Hepatocyte (in vitro differentiated cells): ENCODE data around the gene NYAP2. TPM values are rescaled to one million over a fixed set of nuclear protein-coding genes. Genes with fewer than 3 reads are reported as not detected.

Source experiments
- DNase-seq: peaks from one replicate; pipeline ENCODE4 v3.0.0-alpha.2; 2016; ENCODE audit warnings: low spot score
- H2AFZ ChIP-seq: fragments of 200-600 bp; sonication (generic); 2 replicates; pipeline ENCODE4 v1.6.0; 2016; ENCODE audit warnings: antibody characterized with exemption, mild to moderate bottlenecking
- H3K27ac ChIP-seq: fragments of 200-600 bp; sonication (generic); 2 replicates; pipeline ENCODE4 v1.5.1; 2016; ENCODE audit warnings: mild to moderate bottlenecking
- H3K27me3 ChIP-seq: fragments of 200-600 bp; sonication (generic); 2 replicates; pipeline ENCODE4 v1.6.1; 2016
- H3K36me3 ChIP-seq: fragments of 200-600 bp; sonication (generic); replicated peaks from 2 replicates; pipeline ENCODE4 v1.5.1; 2016; ENCODE audit warnings: low read depth; ENCODE audit not compliant: insufficient read depth
- H3K4me1 ChIP-seq: fragments of 200-600 bp; sonication (generic); 2 replicates; pipeline ENCODE4 v1.5.1; 2016; ENCODE audit warnings: mild to moderate bottlenecking, moderate library complexity; ENCODE audit not compliant: insufficient read depth
- H3K4me2 ChIP-seq: fragments of 200-600 bp; sonication (generic); 2 replicates; pipeline ENCODE4 v1.6.0; 2016
- H3K4me3 ChIP-seq: fragments of 200-600 bp; sonication (generic); 2 replicates; pipeline ENCODE4 v1.5.1; 2016; ENCODE audit warnings: mild to moderate bottlenecking
- H3K79me2 ChIP-seq: fragments of 200-600 bp; sonication (generic); 2 replicates; pipeline ENCODE4 v1.6.0; 2017; ENCODE audit warnings: mild to moderate bottlenecking
- H3K9me2 ChIP-seq: fragments of 200-600 bp; sonication (generic); replicated peaks from 2 replicates; pipeline ENCODE4 v1.6.0; 2017; ENCODE audit warnings: mild to moderate bottlenecking; ENCODE audit not compliant: insufficient read depth
- H3K9me3 ChIP-seq: fragments of 200-600 bp; sonication (generic); 2 replicates; pipeline ENCODE4 v1.5.1; 2016; ENCODE audit warnings: low read depth, mild to moderate bottlenecking
- H4K20me1 ChIP-seq: fragments of 200-600 bp; sonication (generic); 2 replicates; pipeline ENCODE4 v1.6.0; 2016; ENCODE audit warnings: mild to moderate bottlenecking; ENCODE audit not compliant: insufficient read depth, poor library complexity, severe bottlenecking
- CTCF ChIP-seq: fragments of 200-600 bp; sonication (generic); IDR thresholded peaks from 2 replicates; pipeline ENCODE4 v1.5.1; 2016; ENCODE audit warnings: antibody characterized with exemption, mild to moderate bottlenecking; ENCODE audit not compliant: poor library complexity
- EZH2 ChIP-seq: fragments of 200-600 bp; sonication (generic); IDR thresholded peaks from 2 replicates; pipeline ENCODE4 v1.6.1; 2016; ENCODE audit warnings: antibody characterized with exemption, mild to moderate bottlenecking, borderline replicate concordance
- EZH2phosphoT487 ChIP-seq: fragments of 200-600 bp; sonication (generic); IDR thresholded peaks from one replicate; pipeline ENCODE4 v1.6.1; 2018; ENCODE audit warnings: antibody characterized with exemption, mild to moderate bottlenecking, low read depth, moderate library complexity; ENCODE audit not compliant: unreplicated experiment, severe bottlenecking
- WGBS: methylation state at CpG from one replicate; pipeline ENCODE4 v1.1.6; 2016; ENCODE audit warnings: low lambda C conversion rate; ENCODE audit errors: missing lambda C conversion rate; 5-methylcytosine and 5-hydroxymethylcytosine counted together
- polyA plus RNA-seq: library from polyadenylated mRNA; unstranded; fragments of >200 nt; fragmentation: Nextera tagmentation; extraction: Ambion mirVana; gene quantifications from 2 replicates; pipeline ENCODE4 v1.2.1, GENCODE V29; 2016
- total RNA-seq: library from RNA; depleted of rRNA; stranded (reverse); fragments of >200 nt; gene quantifications from 2 replicates; pipeline ENCODE4 v1.2.3, GENCODE V29; 2014

NYAP2 gene
- total and polyA plus RNA-seq, 2 experiments from 2014 or later, result 0.23 to 0.37 TPM

GRCh38 chr2:225416616-225417367 is 17.3 kb downstream of the NYAP2 start:
- no peak for TF ChIP-seq CTCF
- TF ChIP-seq EZH2phosphoT487, result no peak
- TF ChIP-seq EZH2, result no peak
- H4K20me1 ChIP-seq, result no peaks in the 10 kb centered on the region
- no peaks in the 10 kb centered on the region for H3K9me2 ChIP-seq
- H3K79me2 ChIP-seq, result no peaks in the 10 kb centered on the region
- no peak overlapping the region for H3K4me3 ChIP-seq
- no peaks in the 10 kb centered on the region for H3K27me3 ChIP-seq
- no peak overlapping the region for H2AFZ ChIP-seq
- no peak for DNase-seq
- no peaks in the 10 kb centered on the region for H3K9me3 ChIP-seq
- H3K4me1 ChIP-seq, result no peaks in the 10 kb centered on the region
- H3K4me2 ChIP-seq, result no peak overlapping the region
- H3K27ac ChIP-seq, result no peak overlapping the region
- H3K36me3 ChIP-seq, result no peaks in the 10 kb centered on the region
- WGBS, result 89% methylated on average over 3 of the region's 3 CpGs

- Histone ChIP-seq H3K27ac (no peak overlapping the region), H3K4me2 (no peak overlapping the region), H3K4me3 (no peak overlapping the region), H4K20me1 (no peaks in the 10 kb centered on the region), H3K27me3 (no peaks in the 10 kb centered on the region), H2AFZ (no peak overlapping the region), H3K9me3 (no peaks in the 10 kb centered on the region), H3K9me2 (no peaks in the 10 kb centered on the region), H3K36me3 (no peaks in the 10 kb centered on the region), H3K79me2 (no peaks in the 10 kb centered on the region), H3K4me1 (no peaks in the 10 kb centered on the region)
- WGBS, result 91% methylated on average over 6 of the region's 6 CpGs
- DNase-seq, result no peak
- TF ChIP-seq EZH2phosphoT487, result no peak
- no peak for TF ChIP-seq CTCF
- TF ChIP-seq EZH2, result no peak
Observed at GRCh38 chr2:225419033-225419432, 19.5 kb downstream of the NYAP2 start.

GRCh38 chr2:225422145-225422544 is 22.6 kb downstream of the NYAP2 start:
- no peaks in the 10 kb centered on the region for H3K4me1 ChIP-seq
- H2AFZ ChIP-seq, result no peak overlapping the region
- no peaks in the 10 kb centered on the region for H3K9me2 ChIP-seq
- no peaks in the 10 kb centered on the region for H4K20me1 ChIP-seq
- no peaks in the 10 kb centered on the region for H3K27me3 ChIP-seq
- no peaks in the 10 kb centered on the region for H3K79me2 ChIP-seq
- H3K4me2 ChIP-seq, result no peak overlapping the region
- H3K4me3 ChIP-seq, result no peak overlapping the region
- WGBS, result 91% methylated on average over 2 of the region's 2 CpGs
- H3K27ac ChIP-seq, result no peak overlapping the region
- TF ChIP-seq EZH2, result no peak
- TF ChIP-seq CTCF, result no peak
- no peak for TF ChIP-seq EZH2phosphoT487
- DNase-seq, result no peak
- no peaks in the 10 kb centered on the region for H3K9me3 ChIP-seq
- no peaks in the 10 kb centered on the region for H3K36me3 ChIP-seq

GRCh38 chr2:225425284-225425683 is 25.8 kb downstream of the NYAP2 start:
- H3K36me3 ChIP-seq, result no peaks in the 10 kb centered on the region
- no peaks in the 10 kb centered on the region for H3K9me3 ChIP-seq
- H4K20me1 ChIP-seq, result no peaks in the 10 kb centered on the region
- H3K9me2 ChIP-seq, result no peaks in the 10 kb centered on the region
- H3K4me1 ChIP-seq, result no peaks in the 10 kb centered on the region
- H3K27me3 ChIP-seq, result no peaks in the 10 kb centered on the region
- H3K4me2 ChIP-seq, result no peak overlapping the region
- H2AFZ ChIP-seq, result no peak overlapping the region
- H3K79me2 ChIP-seq, result no peaks in the 10 kb centered on the region
- no peak for TF ChIP-seq EZH2phosphoT487
- no peak for TF ChIP-seq EZH2
- 63% methylated on average over 1 of the region's 1 CpG for WGBS
- DNase-seq, result no peak
- no peak overlapping the region for H3K27ac ChIP-seq
- no peak overlapping the region for H3K4me3 ChIP-seq
